HCT116 (cell line): ENCODE results near the gene ARHGEF12.

Experiments
- CTCF ChIP-seq, 3 experiments: fragments of 200-600 bp in 1 of 3; sonication (generic) in 1 of 3; IDR thresholded peaks in 2 of 3; conservative IDR thresholded peaks in 1 of 3; 2 replicates each; pipeline ENCODE4 v1.5.1; 2012 to 2017; ENCODE audit warnings: low read depth in 2 of 3, low read length in 2 of 3, antibody characterized with exemption in 1 of 3, borderline replicate concordance in 1 of 3, control low read depth in 1 of 3, mild to moderate bottlenecking in 1 of 3, mixed read lengths in 1 of 3, mixed run types in 1 of 3, moderate library complexity in 1 of 3; ENCODE audit not compliant: insufficient read depth in 1 of 3
- EZH2 ChIP-seq: fragments of 200-600 bp; sonication (generic); IDR thresholded peaks from 2 replicates; pipeline ENCODE4 v1.6.1; 2017; ENCODE audit warnings: antibody characterized with exemption, mixed run types
- SRF ChIP-seq: IDR thresholded peaks from 2 replicates; pipeline ENCODE4 v1.6.1; 2012; ENCODE audit warnings: low read depth
- TCF7L2 ChIP-seq: IDR thresholded peaks from 2 replicates; pipeline ENCODE4 v1.7.0; 2011; ENCODE audit warnings: borderline replicate concordance, inconsistent platforms; ENCODE audit not compliant: insufficient read depth, insufficient read length; ENCODE audit errors: extremely low read depth
- ZNF274 ChIP-seq: fragments of 200-500 bp; sonication (Bioruptor generic); IDR thresholded peaks from 2 replicates; pipeline ENCODE4 v1.6.1; 2014; ENCODE audit warnings: mild to moderate bottlenecking, low read depth, low read length, inconsistent platforms

GRCh38 chr11:120335556-120335907, 681 bp upstream of the ARHGEF12 start:
- TF ChIP-seq CTCF (IDR thresholded peaks at IDR 0.05 in 2 of 3, conservative IDR thresholded peaks at IDR 0.05 in 1 of 3; ENCODE audit: borderline replicate concordance in 1 of 3, insufficient read depth in 1 of 3, low read depth in 2 of 3, low read length in 2 of 3) = no peak
- TF ChIP-seq EZH2 = no peak
- no peak for TF ChIP-seq SRF
- no peak for TF ChIP-seq ZNF274
- TF ChIP-seq TCF7L2 = no peak
